DOHH2 (cell line): ENCODE data around the gene COX17.

Experiments used
- H3F3A ChIP-seq: fragments of 200-600 bp; sonication (generic), shearing (Covaris generic); 2 replicates; pipeline ENCODE4 v1.6.0; 2016; ENCODE audit warnings: antibody characterized with exemption, mild to moderate bottlenecking; ENCODE audit not compliant: control insufficient read depth, insufficient read depth
- H3K27ac ChIP-seq: fragments of 200-600 bp; sonication (generic); 2 replicates; pipeline ENCODE4 v1.5.1; 2014; ENCODE audit warnings: low read depth, mild to moderate bottlenecking, low read length, moderate library complexity
- H3K27me3 ChIP-seq: fragments of 200-600 bp; sonication (generic); 2 replicates; pipeline ENCODE4 v1.6.1; 2014; ENCODE audit warnings: mild to moderate bottlenecking, low read length, mixed read lengths; ENCODE audit not compliant: control insufficient read depth
- H3K36me3 ChIP-seq: fragments of 200-600 bp; sonication (generic); 2 replicates; pipeline ENCODE4 v1.6.1; 2014; ENCODE audit warnings: mild to moderate bottlenecking, low read length, moderate library complexity, mixed read lengths; ENCODE audit not compliant: control insufficient read depth
- H3K4me1 ChIP-seq: fragments of 200-600 bp; sonication (generic); 2 replicates; pipeline ENCODE4 v1.6.1; 2014; ENCODE audit warnings: mild to moderate bottlenecking, low read length, mixed read lengths; ENCODE audit not compliant: control insufficient read depth
- H3K4me2 ChIP-seq: fragments of 200-600 bp; sonication (generic); 2 replicates; pipeline ENCODE4 v1.6.0; 2014; ENCODE audit warnings: mild to moderate bottlenecking, low read length, moderate library complexity
- H3K4me3 ChIP-seq: fragments of 200-600 bp; sonication (generic); 2 replicates; pipeline ENCODE4 v1.5.1; 2014; ENCODE audit warnings: mild to moderate bottlenecking, low read length, mixed read lengths
- H3K79me2 ChIP-seq: fragments of 200-600 bp; sonication (generic); 2 replicates; pipeline ENCODE4 v1.6.1; 2014; ENCODE audit warnings: mild to moderate bottlenecking, low read length, mixed read lengths; ENCODE audit not compliant: control insufficient read depth
- H3K9me2 ChIP-seq: fragments of 200-600 bp; sonication (generic); replicated peaks from 2 replicates; pipeline ENCODE4 v1.6.1; 2014; ENCODE audit warnings: mild to moderate bottlenecking, low read length, mixed read lengths; ENCODE audit not compliant: control insufficient read depth
- H3K9me3 ChIP-seq: fragments of 200-600 bp; sonication (generic); 2 replicates; pipeline ENCODE4 v1.6.1; 2014; ENCODE audit warnings: antibody characterized with exemption, low read length, mixed read lengths; ENCODE audit not compliant: control insufficient read depth, insufficient read depth
- H4K20me1 ChIP-seq: fragments of 200-600 bp; sonication (generic); 2 replicates; pipeline ENCODE4 v1.6.0; 2014; ENCODE audit warnings: low read depth, mild to moderate bottlenecking, antibody characterized with exemption, low read length, moderate library complexity; ENCODE audit not compliant: control insufficient read depth, insufficient read depth
- EZH2phosphoT487 ChIP-seq: fragments of 200-600 bp; sonication (generic); IDR thresholded peaks from 2 replicates; pipeline ENCODE4 v1.6.1; 2017; ENCODE audit warnings: borderline replicate concordance, mild to moderate bottlenecking, antibody characterized with exemption, low read length, moderate library complexity, mixed read lengths
- TF ChIP-seq, protein P1 (sequence below): fragments of 200-600 bp; sonication (generic); IDR thresholded peaks from one replicate; pipeline ENCODE4 v1.5.1; 2014; ENCODE audit warnings: antibody characterized with exemption, mild to moderate bottlenecking, low read depth, low read length; ENCODE audit not compliant: poor library complexity, severe bottlenecking

Gene COX17

DNA sequence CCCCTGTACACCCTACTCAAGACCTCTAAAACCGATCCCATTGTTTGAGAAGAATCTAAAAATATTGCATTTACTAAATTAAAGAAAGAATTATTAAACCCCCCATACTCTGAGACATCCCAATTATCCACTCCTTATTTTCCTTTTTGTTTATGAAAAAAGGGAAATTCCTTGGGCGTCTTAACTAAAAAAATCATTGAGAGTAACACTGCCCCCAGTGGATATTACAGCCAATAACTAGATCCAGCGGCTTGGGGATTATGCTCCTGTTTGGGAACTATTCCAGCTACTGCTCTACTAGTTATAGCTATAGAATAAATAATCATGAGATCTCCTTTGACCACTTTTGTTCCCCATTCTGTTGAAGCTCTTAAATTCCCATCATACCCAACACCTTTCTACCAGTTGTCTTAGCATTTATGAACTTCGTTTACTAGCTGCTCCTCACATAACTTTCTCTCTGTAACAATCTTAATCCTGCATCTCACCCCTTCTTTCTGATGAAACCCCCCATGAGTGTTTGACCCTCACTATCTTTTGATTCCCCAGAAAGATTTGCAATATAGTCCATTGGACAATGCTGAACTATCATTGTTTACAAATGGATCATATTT, 12.9 kb upstream of the COX17 start:
- Histone ChIP-seq H4K20me1 (no peaks in the 10 kb centered on the region), H3F3A (no peaks in the 10 kb centered on the region), H3K27me3 (no peaks in the 10 kb centered on the region), H3K36me3 (no peaks in the 10 kb centered on the region), H3K4me2 (no peak overlapping the region), H3K9me2 (no peaks in the 10 kb centered on the region), H3K4me3 (no peak overlapping the region), H3K4me1 (no peaks in the 10 kb centered on the region), H3K9me3 (no peaks in the 10 kb centered on the region; the same call in 1 of the 2 replicates), H3K27ac (no peak overlapping the region), H3K79me2 (no peaks in the 10 kb centered on the region)
- TF ChIP-seq EZH2phosphoT487 = no peak
- TF ChIP-seq, protein P1, sequence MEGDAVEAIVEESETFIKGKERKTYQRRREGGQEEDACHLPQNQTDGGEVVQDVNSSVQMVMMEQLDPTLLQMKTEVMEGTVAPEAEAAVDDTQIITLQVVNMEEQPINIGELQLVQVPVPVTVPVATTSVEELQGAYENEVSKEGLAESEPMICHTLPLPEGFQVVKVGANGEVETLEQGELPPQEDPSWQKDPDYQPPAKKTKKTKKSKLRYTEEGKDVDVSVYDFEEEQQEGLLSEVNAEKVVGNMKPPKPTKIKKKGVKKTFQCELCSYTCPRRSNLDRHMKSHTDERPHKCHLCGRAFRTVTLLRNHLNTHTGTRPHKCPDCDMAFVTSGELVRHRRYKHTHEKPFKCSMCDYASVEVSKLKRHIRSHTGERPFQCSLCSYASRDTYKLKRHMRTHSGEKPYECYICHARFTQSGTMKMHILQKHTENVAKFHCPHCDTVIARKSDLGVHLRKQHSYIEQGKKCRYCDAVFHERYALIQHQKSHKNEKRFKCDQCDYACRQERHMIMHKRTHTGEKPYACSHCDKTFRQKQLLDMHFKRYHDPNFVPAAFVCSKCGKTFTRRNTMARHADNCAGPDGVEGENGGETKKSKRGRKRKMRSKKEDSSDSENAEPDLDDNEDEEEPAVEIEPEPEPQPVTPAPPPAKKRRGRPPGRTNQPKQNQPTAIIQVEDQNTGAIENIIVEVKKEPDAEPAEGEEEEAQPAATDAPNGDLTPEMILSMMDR = peak; percentile 64

DNA sequence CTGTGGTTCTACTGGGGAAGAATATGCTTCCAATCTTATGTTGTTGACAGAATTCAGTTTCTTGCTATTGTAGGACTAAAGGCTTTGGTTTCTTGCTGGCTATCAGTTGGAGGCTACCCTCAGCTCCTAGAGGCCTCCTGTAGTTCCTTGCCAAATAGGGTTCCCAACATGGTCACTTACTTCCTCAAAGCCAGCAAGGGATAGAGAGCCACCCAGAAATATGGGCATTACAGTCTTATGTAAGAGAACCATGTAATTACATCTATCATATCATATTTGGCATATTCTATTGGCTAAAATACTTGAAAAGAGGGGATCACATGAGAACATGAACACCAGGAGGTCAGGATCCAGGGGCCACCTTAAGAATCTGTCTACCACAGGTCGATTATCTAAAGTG, 6.2 kb upstream of the COX17 start:
- H3K27me3 ChIP-seq = no peaks in the 10 kb centered on the region
- H3K4me1 ChIP-seq = no peaks in the 10 kb centered on the region
- no peaks in the 10 kb centered on the region for H3K36me3 ChIP-seq
- no peak overlapping the region for H3K27ac ChIP-seq
- H3K9me3 ChIP-seq = no peaks in the 10 kb centered on the region; the same call in 1 of the 2 replicates
- no peak overlapping the region for H3K4me3 ChIP-seq
- H3F3A ChIP-seq = peaks cover 6% of the 10 kb centered on the region
- no peaks in the 10 kb centered on the region for H4K20me1 ChIP-seq
- no peaks in the 10 kb centered on the region for H3K9me2 ChIP-seq
- H3K4me2 ChIP-seq = no peak overlapping the region
- TF ChIP-seq, protein P1 = no peak
- no peak for TF ChIP-seq EZH2phosphoT487
- H3K79me2 ChIP-seq = no peaks in the 10 kb centered on the region

DNA sequence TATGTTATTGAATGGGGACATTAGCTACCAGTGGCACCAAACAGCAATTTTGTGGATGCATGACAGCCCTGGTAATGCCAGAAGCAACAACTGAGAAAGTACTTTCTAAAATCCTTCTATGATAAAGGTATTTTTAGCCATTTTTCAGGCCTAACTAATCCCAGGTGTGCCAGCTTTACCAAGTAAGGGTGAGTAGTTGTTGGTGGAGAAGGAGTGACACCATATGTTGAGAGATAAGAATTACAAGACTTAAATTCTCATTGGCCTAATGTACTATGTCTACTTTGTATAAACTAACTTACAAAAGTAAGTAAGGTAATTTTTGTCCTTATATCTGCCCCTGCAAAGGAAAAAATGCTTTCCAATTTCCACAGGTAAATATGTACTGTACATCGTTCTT, 4.1 kb upstream of the COX17 start:
- H3K36me3 ChIP-seq = peaks cover 4% of the 10 kb centered on the region; the same call in 1 of the 2 replicates
- no peak overlapping the region for H3K4me2 ChIP-seq
- H3K9me2 ChIP-seq = no peaks in the 10 kb centered on the region
- no peak for TF ChIP-seq EZH2phosphoT487
- TF ChIP-seq, protein P1 = peak; percentile 61
- no peaks in the 10 kb centered on the region for H3K27me3 ChIP-seq
- peaks cover 7% of the 10 kb centered on the region for H3K4me1 ChIP-seq
- H4K20me1 ChIP-seq = no peaks in the 10 kb centered on the region
- no peak overlapping the region for H3K4me3 ChIP-seq
- peaks cover 6% of the 10 kb centered on the region for H3F3A ChIP-seq
- H3K27ac ChIP-seq = no peak overlapping the region
- H3K9me3 ChIP-seq = no peaks in the 10 kb centered on the region
- H3K79me2 ChIP-seq = peaks cover 5% of the 10 kb centered on the region
